Fibroblast of mammary gland (primary cell): ENCODE data around the gene CBX5.
"Not testable (repeated sequence)": the region's sequence is repeated elsewhere in the genome, so short reads cannot be mapped to it uniquely, and the experiment has no call there.

Source experiments
- DNase-seq: peaks from one replicate; pipeline ENCODE4 v3.0.0-alpha.2; 2010; ENCODE audit warnings: low read depth
- H3K4me3 ChIP-seq: 2 replicates; pipeline ENCODE4 v1.5.1; 2011; ENCODE audit warnings: low read depth, mild to moderate bottlenecking, low read length, moderate library complexity; ENCODE audit not compliant: control insufficient read depth
- CTCF ChIP-seq: conservative IDR thresholded peaks from 2 replicates; pipeline ENCODE4 v1.5.1; 2011; ENCODE audit warnings: low read depth, low read length, inconsistent platforms; ENCODE audit not compliant: control insufficient read depth, insufficient read depth

The CBX5 gene

GRCh38 chr12:54197010-54197409 is 82.9 kb downstream of the CBX5 start:
- DNase-seq = no peak

GRCh38 chr12:54196396-54196795 is 83.5 kb downstream of the CBX5 start:
- no peak for TF ChIP-seq CTCF
- no peak overlapping the region for H3K4me3 ChIP-seq
- no peak for DNase-seq

More at GRCh38 chr12:54197010-54197409, 82.9 kb downstream of the CBX5 start:
- TF ChIP-seq CTCF = no peak
- H3K4me3 ChIP-seq = no peak overlapping the region

- TF ChIP-seq CTCF = no peak
- no peak overlapping the region for H3K4me3 ChIP-seq
- peak; percentile 53 for DNase-seq
These were observed 84.1 kb downstream of the CBX5 start for GRCh38 chr12:54195737-54196347.

- DNase-seq = no peak
- H3K4me3 ChIP-seq = no peak overlapping the region
- TF ChIP-seq CTCF = no peak
These were observed 84.7 kb downstream of the CBX5 start for GRCh38 chr12:54195080-54195736.

GRCh38 chr12:54194611-54195010 is 85.3 kb downstream of the CBX5 start:
- H3K4me3 ChIP-seq, DNase-seq: not testable (repeated sequence)

- H3K4me3 ChIP-seq = no peak overlapping the region
- TF ChIP-seq CTCF = no peak
- no peak for DNase-seq
These were observed 86.5 kb downstream of the CBX5 start for GRCh38 chr12:54193434-54193833.

GRCh38 chr12:54191550-54192022 is 88.3 kb downstream of the CBX5 start:
- DNase-seq = peak; percentile 86
- H3K4me3 ChIP-seq = no peak overlapping the region
- peak; percentile 86 for TF ChIP-seq CTCF
